HL-60/S4 treated with retinoic acid at 250 ng/mL for 4 days and 3 days (cell line): ENCODE results near the gene AGPAT2.

Source experiments
- in situ Hi-C: fragments of 300-500 bp; cut with MboI; formaldehyde crosslinking; loops from 2 replicates; pipeline ENCODE4 v1.7.0; 2022; ENCODE audit warnings: low sequenced_read_pairs

The AGPAT2 gene

GRCh38 chr9:136686794-136687711 is at the start of gene AGPAT2:
Gene AGPAT2 (minus strand): TSS chr9:136687457. CDS start chr9:136687357, 100 bp downstream.
- in situ Hi-C loops: no loop called here

- in situ Hi-C loops: no loop called here
Measured at GRCh38 chr9:136735812-136736480, 48.7 kb upstream of the AGPAT2 start.

GRCh38 chr9:136734837-136735496 is 47.7 kb upstream of the AGPAT2 start:
- in situ Hi-C loops: no loop called here

DNA sequence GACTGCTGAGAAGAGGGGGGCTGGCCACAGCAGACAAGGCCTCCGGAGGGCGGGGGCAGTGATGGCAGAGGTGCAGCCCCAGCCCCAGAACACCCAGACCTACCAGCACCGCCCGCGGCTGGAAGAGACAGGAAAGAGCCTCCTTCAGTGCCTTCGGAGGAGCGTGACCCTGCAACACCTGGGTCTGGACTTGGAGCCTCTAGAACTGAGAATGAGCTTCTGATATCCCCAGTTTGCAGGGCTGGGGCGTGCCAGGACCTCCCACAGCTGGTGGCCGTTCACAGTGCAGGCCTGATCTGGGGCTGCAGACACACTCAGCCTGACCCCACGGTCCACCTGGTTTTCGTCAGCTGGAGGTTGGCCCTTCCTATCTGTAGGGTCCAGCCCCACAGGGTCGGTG is 46.4 kb upstream of the AGPAT2 start:
- in situ Hi-C loops: no loop called here

DNA sequence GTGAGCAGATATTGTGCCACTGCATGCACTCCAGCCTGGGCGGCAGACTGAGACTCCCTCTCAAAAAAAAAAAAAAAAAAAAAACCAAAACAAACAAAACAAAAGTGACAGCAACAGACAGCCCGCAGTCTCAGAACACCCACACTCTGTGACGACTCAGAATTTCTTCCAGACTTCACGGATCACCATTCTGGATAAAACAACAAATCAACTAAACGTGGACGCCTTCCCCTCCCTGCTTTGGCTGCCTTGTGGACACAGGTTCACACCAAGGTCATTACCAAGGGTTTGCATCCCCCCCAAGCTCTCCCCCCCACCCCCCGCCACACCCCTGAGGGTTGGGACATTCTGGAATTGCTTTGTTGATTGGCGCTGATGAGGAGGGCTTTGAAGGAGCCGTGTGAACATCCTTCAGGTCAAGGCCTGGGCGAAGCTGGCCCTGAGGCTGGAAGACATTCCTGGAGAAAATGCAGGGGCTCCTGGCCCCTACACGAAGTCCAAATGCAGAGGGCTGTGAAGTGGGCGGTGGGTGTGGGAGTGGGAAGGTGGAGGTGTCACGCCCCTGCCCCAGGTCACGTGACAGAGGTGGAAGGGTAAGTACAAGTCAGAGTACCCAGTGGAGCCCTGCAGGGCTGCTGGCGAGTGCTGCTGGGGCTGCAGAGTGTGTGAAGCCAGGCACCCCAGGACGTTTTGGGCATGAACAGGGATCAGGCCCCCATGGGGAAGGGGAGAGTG is 45.4 kb upstream of the AGPAT2 start:
- in situ Hi-C loops: no loop called here

DNA sequence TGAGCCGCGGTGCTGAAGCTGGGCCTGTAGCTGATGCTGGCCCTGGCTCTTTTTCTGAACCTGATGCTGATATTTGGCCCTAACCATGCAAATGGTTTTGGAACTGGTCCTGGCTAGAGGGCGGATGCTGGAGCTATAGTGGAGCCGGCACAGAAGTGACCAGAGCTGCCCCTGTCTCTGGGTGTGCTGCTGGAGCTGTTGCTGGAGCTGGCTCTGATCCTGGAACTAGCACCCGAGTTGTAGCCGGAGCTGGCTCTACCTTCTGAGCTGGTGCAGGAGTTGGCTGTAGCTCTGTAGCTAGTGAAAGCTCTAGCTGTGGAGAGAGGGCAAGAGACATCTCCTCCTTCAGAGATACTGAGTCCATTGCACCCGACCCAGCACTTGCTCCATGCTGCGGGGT is 42.7 kb upstream of the AGPAT2 start:
- in situ Hi-C loops: no loop called here

- in situ Hi-C loops: no loop called here
Measured at GRCh38 chr9:136729144-136729543, 41.9 kb upstream of the AGPAT2 start.

- in situ Hi-C loops: no loop called here
Measured at GRCh38 chr9:136728548-136729123, 41.4 kb upstream of the AGPAT2 start.

- in situ Hi-C loops: no loop called here
Measured at GRCh38 chr9:136728080-136728547, 40.9 kb upstream of the AGPAT2 start.

- in situ Hi-C loops: no loop called here
Measured at GRCh38 chr9:136726631-136727191, 39.5 kb upstream of the AGPAT2 start.

- in situ Hi-C loops: no loop called here
Measured at GRCh38 chr9:136726118-136726517, 38.9 kb upstream of the AGPAT2 start.

- in situ Hi-C loops: no loop called here
Measured at GRCh38 chr9:136725612-136726011, 38.4 kb upstream of the AGPAT2 start.

- in situ Hi-C loops: no loop called here
Measured at GRCh38 chr9:136724772-136725171, 37.5 kb upstream of the AGPAT2 start.

DNA sequence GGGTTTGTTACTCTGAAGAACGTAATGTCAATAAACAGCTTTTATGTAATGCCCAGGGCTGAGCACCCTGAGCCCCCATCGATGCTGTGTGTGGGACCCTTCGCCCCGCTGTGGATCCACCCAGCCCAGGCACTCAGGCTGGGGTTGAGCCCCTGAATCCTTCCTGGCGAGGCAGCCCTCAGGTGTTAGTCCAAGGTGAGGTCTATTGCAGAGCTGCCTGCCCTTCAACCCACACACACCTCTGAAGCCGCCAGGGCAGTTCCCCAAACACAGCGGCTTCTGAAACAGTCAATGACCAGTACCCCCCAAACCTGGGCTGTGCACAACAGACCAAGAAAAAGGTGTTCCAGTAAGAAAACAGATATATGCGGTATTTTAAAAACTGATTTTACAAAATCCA is 36.7 kb upstream of the AGPAT2 start:
- in situ Hi-C loops: no loop called here

DNA sequence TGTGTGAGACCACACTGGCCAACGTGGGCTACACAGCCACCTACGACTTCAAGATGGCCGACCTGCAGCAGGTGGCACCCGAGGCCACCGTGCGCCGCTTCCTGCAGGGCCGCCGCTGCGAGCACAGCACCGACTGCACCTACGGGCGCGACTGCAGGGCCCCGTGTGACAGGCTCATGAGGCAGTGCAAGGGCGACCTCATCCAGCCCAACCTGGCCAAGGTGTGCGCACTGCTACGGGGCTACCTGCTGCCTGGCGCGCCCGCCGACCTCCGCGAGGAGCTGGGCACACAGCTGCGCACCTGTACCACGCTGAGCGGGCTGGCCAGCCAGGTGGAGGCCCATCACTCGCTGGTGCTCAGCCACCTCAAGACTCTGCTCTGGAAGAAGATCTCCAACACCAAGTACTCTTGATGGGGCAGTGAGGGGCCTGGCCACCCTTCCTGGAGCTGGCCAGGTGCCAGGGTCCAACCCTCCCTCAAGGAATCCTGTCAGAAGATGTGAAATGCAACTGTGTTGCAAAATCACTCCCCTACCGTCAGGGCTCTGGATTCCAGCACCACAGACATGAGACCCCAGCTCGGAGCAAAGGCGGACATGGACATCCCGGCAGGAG is 36.2 kb upstream of the AGPAT2 start:
- in situ Hi-C loops: no loop called here

- in situ Hi-C loops: no loop called here
Measured at GRCh38 chr9:136722969-136723356, 35.7 kb upstream of the AGPAT2 start.

DNA sequence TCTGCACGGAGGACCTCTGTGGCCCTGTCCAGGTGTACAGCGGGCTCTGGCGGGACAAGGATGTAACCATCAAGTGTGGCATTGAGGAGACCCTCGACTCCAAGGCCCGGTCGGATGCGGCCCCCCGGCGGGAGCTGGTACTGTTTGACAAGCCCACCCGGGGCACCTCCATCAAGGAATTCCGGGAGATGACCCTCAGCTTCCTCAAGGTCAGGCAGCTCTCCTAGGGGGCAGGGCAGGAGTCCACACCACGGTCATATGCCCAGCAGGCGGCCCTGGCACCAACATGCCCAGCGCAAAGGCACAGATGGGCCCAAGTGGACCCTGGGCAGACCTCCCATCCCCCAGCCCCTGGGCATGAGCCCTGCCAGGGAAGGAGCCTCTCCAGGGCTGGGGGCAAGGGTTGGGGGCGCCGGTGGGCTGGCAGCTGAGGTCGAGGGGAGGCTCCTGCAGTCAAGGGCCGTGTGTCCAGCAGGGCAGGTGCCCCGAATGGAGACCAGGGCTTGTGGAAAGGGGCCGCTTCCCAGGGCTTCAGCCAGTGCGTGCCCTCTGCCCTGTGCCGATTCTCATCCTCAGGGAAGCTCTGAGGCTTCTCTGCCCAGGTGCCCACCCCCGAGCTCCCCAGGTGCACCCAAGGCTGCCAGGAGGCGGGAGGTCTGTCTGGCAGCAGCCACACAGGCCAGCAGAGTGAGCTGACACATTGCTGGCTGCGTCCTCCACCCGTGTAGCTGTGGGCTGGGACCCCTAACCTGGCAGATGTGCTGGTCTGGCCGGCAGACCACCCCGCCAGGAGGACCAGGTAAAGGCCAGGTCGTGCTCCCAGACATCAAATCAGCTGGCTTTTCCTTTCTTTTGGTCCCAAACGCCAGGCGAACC is 35.1 kb upstream of the AGPAT2 start:
- in situ Hi-C loops: no loop called here

DNA sequence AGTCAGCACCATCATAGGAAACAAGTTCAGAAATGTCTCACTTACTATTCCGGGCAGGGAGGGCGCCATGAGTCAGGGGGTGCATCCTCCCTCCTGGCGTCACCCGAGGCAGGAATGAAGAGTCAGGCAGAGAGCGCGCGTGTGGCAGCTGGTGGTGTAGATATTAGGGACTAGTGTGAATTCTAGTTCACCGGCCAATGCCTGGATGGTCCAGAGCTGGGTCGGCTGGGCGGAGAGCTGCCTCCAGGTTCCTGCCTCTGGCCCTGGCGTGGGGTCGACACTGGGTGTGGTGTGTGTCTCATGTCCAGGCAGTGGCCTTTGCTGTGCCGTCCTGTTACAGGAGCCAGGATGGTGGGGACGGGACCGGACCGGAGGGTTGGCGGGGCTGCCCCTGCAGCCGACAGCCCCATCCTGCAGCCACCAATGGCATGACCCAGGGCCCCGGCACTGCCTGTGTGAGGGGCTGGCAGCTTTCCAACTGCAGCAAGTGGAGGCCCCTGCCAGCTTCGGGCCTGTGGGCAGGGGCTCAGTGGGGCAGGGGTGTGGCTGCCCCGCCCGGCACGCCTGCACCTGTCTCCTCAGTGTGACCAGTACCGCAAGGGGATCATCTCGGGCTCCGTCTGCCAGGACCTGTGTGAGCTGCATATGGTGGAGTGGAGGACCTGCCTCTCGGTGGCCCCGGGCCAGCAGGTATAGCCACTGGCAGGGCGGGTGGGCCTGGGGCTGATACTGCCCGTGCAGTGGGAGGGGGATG is 34.3 kb upstream of the AGPAT2 start:
- in situ Hi-C loops: no loop called here
